Sigmoid colon (tissue), 7 donors: Measurements from ENCODE around the gene EHD4. TPM values are rescaled to one million over a fixed set of nuclear protein-coding genes. Genes with fewer than 3 reads are reported as not detected.

Source experiments
- DNase-seq: peaks from one replicate; pipeline ENCODE4 v3.0.0-alpha.2; 2019
- H3K27ac ChIP-seq, 4 donors: fragments of 200-600 bp; sonication (generic); one replicate each; pipeline ENCODE4 v1.5.1; 2016 to 2019; ENCODE audit warnings: mild to moderate bottlenecking in 1 of 4
- H3K27me3 ChIP-seq, 3 donors: fragments of 200-600 bp; sonication (generic); one replicate each; pipeline ENCODE4 v1.5.1; 2019; ENCODE audit warnings: mild to moderate bottlenecking in 1 of 3
- H3K36me3 ChIP-seq, 4 donors: fragments of 200-600 bp; sonication (generic); one replicate each; pipeline ENCODE4 v1.5.1; 2016 to 2019
- H3K4me1 ChIP-seq, 4 donors: fragments of 200-600 bp; sonication (generic); one replicate each; pipeline ENCODE4 v1.5.1; 2017 to 2019
- H3K4me3 ChIP-seq, 4 donors: fragments of 200-600 bp; sonication (generic); one replicate each; pipeline ENCODE4 v1.5.1; 2017 to 2019; ENCODE audit warnings: mild to moderate bottlenecking in 2 of 4, moderate library complexity in 1 of 4
- H3K9me3 ChIP-seq, 4 donors: fragments of 200-600 bp in 3 of 4; sonication (generic) in 3 of 4; one replicate each; pipeline versions ENCODE4 v1.5.1 to v1.6.1; 2013 to 2019
- EP300 ChIP-seq, 4 donors: sonication (generic); formaldehyde crosslinking; IDR thresholded peaks; one replicate each; pipeline ENCODE4 v1.6.1; 2017; ENCODE audit warnings: antibody characterized with exemption in 4 of 4
- POLR2A ChIP-seq, 2 donors: fragments of 450-650 bp; IDR thresholded peaks; one replicate each; pipeline ENCODE4 v1.6.1; 2016; ENCODE audit warnings: antibody characterized with exemption in 2 of 2, mild to moderate bottlenecking in 2 of 2, moderate library complexity in 2 of 2
- POLR2AphosphoS5 ChIP-seq, 4 donors: sonication (generic); formaldehyde crosslinking; IDR thresholded peaks; one replicate each; pipeline ENCODE4 v1.6.1; 2017; ENCODE audit warnings: antibody characterized with exemption in 4 of 4
- WGBS, 2 donors: extraction: QIAGEN DNeasy Blood & Tissue Kit; methylation state at CpG; one replicate each; pipeline ENCODE4 v1.1.7; 2013; 5-methylcytosine and 5-hydroxymethylcytosine counted together
- intact Hi-C: fragments of 100-400 bp; cut with DNase I; formaldehyde crosslinking; loops from one replicate; pipeline ENCODE4 v1.15.1; 2023
- polyA plus RNA-seq, 3 donors: library from polyadenylated mRNA; stranded (reverse); fragments of 200-250 nt; gene quantifications; one replicate each; pipeline ENCODE4 v1.2.3, GENCODE V29; 2013
- total RNA-seq, 4 donors: library from RNA; depleted of rRNA; stranded (reverse); fragments of >200 nt; gene quantifications; one replicate each; pipeline ENCODE4 v1.1.0, GENCODE V29; 2016
- TF ChIP-seq, protein P1 (sequence below), 4 experiments: fragments of 450-650 bp in 3 of 4; fragments of 200-600 bp in 1 of 4; IDR thresholded peaks; one replicate each; pipeline ENCODE4 v1.5.1; 2016 to 2019; ENCODE audit warnings: antibody characterized with exemption in 4 of 4, mild to moderate bottlenecking in 3 of 4, moderate library complexity in 2 of 4
- donor health status: healthy with polysubstance abuse.
- donor health status: Bipolar disorder and iron deficiency.
- donor health status: healthy.

EHD4 gene
- total and polyA plus RNA-seq, 7 donors, result 8.9 to 37.0 (median 13.0) TPM

DNA sequence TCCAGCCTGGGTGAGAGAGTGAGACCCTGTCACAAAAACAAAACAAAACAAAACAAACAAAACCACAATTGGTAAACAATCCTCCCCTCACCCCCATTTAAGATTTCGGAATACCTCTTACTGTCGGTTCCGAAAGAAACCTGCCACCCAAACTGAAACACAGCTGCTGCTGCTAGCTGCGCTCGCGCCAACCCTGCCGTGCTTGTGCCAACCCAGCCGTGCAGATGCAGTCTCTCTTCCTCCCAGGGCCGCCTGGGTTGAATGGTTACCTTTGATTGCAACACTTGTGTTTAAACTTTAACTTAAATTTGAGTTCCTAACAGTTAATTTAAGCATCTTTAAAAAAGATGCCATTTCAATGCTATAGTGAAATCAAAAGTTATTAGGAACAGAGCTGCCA is 50.0 kb downstream of the EHD4 start:
- no peak for DNase-seq
- no peak overlapping the region for H3K27ac ChIP-seq
- intact Hi-C loops, result no loop called here
- no peak overlapping the region for H3K4me3 ChIP-seq
- H3K36me3 ChIP-seq, result peaks cover 0 to 7% (median 0%) of the 10 kb centered on the region in 4 donors
- H3K4me1 ChIP-seq, result peaks cover 0 to 46% (median 30%) of the 10 kb centered on the region in 4 donors
- 56 to 69% methylated on average over 9 of the region's 9 CpGs for WGBS, 2 donors
- H3K27me3 ChIP-seq, result no peaks in the 10 kb centered on the region
- no peaks in the 10 kb centered on the region for H3K9me3 ChIP-seq
- no peak for TF ChIP-seq POLR2A (IDR thresholded peaks at IDR 0.05)
- TF ChIP-seq EP300 (IDR thresholded peaks at IDR 0.05), result no peak
- TF ChIP-seq POLR2AphosphoS5 (IDR thresholded peaks at IDR 0.05), result no peak
- TF ChIP-seq, protein P1, sequence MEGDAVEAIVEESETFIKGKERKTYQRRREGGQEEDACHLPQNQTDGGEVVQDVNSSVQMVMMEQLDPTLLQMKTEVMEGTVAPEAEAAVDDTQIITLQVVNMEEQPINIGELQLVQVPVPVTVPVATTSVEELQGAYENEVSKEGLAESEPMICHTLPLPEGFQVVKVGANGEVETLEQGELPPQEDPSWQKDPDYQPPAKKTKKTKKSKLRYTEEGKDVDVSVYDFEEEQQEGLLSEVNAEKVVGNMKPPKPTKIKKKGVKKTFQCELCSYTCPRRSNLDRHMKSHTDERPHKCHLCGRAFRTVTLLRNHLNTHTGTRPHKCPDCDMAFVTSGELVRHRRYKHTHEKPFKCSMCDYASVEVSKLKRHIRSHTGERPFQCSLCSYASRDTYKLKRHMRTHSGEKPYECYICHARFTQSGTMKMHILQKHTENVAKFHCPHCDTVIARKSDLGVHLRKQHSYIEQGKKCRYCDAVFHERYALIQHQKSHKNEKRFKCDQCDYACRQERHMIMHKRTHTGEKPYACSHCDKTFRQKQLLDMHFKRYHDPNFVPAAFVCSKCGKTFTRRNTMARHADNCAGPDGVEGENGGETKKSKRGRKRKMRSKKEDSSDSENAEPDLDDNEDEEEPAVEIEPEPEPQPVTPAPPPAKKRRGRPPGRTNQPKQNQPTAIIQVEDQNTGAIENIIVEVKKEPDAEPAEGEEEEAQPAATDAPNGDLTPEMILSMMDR (IDR thresholded peaks at IDR 0.05), result no peak

DNA sequence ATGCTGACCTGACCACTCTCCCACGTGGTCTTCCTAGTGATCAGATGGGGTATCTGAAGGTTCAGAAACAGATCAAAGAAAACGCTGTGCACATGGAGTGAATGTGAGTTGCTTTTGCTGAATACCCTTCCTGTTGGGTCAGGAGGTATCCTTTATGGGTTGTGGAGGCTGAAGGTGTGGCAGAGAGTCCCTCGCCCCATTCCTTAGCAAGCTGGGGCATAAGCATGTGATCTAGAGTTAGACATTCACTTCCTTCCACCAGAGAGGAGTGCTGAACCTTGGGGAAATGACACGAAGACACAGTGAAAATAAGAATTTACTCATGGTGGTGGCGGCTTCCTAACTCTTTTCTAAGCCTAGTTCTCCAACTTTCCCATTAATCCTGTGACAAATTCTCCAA is 50.7 kb downstream of the EHD4 start:
- H3K9me3 ChIP-seq, result no peaks in the 10 kb centered on the region
- H3K4me1 ChIP-seq, result peaks cover 0 to 46% (median 31%) of the 10 kb centered on the region in 4 donors
- peaks cover 0 to 7% (median 0%) of the 10 kb centered on the region in 4 donors for H3K36me3 ChIP-seq
- intact Hi-C loops, result no loop called here
- TF ChIP-seq POLR2A (IDR thresholded peaks at IDR 0.05), result no peak
- TF ChIP-seq EP300 (IDR thresholded peaks at IDR 0.05), result no peak
- TF ChIP-seq, protein P1 (IDR thresholded peaks at IDR 0.05), result no peak
- no peak for TF ChIP-seq POLR2AphosphoS5 (IDR thresholded peaks at IDR 0.05)
- H3K4me3 ChIP-seq, result no peak overlapping the region
- no peak for DNase-seq
- H3K27me3 ChIP-seq, result no peaks in the 10 kb centered on the region
- WGBS, 2 donors, result 85 to 90% methylated on average over 5 of the region's 5 CpGs
- H3K27ac ChIP-seq, result peak overlapping the region in 3 of 4 donors; percentile 1 to 42 (median 4)

DNA sequence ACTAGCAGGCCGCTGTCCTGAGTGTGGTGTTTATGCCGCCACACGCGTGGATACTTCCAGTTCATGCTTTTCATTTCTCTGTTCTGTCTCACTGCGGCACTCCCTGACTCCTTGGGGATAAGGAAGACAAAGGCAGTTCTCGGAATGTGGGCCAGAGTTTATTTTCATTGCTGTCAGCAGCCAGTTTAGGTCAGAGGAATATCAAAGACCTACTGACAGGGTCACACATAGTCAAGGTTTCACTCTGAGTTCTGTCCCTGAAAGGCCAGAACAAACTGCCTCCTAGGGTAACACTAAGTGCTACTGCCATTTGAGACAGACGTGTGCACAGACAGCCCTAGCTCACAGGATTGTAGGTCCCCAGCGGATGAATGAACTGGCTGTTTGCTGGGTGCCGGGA is 51.2 kb downstream of the EHD4 start:
- H3K4me3 ChIP-seq, result no peak overlapping the region
- peaks cover 0 to 7% (median 0%) of the 10 kb centered on the region in 4 donors for H3K36me3 ChIP-seq
- H3K9me3 ChIP-seq, result no peaks in the 10 kb centered on the region
- no peaks in the 10 kb centered on the region for H3K27me3 ChIP-seq
- TF ChIP-seq EP300 (IDR thresholded peaks at IDR 0.05) (no peak), POLR2A (IDR thresholded peaks at IDR 0.05) (no peak), POLR2AphosphoS5 (IDR thresholded peaks at IDR 0.05) (no peak)
- TF ChIP-seq, protein P1 (IDR thresholded peaks at IDR 0.05), result no peak
- peak overlapping the region in 2 of 4 donors; percentile 1 to 42 for H3K27ac ChIP-seq
- intact Hi-C loops, result no loop called here
- 86 to 94% methylated on average over 9 of the region's 9 CpGs for WGBS, 2 donors
- peaks cover 0 to 42% (median 29%) of the 10 kb centered on the region in 4 donors for H3K4me1 ChIP-seq
- DNase-seq, result no peak

DNA sequence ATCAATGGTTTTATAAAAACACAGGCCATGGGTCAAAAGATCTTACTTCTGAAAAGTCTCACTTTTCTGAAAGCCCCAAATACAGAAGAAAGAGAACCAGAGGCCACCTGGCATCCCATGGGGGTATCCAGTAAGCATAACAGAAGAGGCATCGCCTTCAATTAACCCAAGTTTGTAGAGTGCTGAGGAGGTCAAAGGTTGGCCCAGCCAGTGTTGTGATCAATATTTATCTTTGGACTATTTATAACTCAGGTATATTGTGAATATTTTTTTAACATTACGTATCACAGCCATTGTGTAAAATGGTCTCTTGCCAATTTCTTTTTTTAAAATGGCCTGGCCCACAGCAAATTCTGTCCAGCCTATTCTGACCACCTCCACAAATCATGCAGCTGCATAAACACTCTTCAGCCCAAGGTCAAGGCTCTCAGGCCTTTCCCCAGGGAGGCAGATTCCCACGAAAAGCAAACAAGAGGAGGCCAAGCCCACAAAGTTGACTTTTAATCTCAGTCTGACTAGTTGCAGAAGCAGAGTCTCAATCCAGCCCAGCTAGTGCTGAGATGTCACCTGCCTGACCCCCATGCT is 52.3 kb downstream of the EHD4 start:
- Histone ChIP-seq H3K4me1 (peaks cover 0 to 41% (median 28%) of the 10 kb centered on the region in 4 donors), H3K9me3 (no peaks in the 10 kb centered on the region), H3K27ac (peak overlapping the region in 2 of 4 donors; percentile 0 to 51), H3K27me3 (no peaks in the 10 kb centered on the region), H3K4me3 (no peak overlapping the region), H3K36me3 (peaks cover 0 to 7% (median 0%) of the 10 kb centered on the region in 4 donors)
- DNase-seq, result no peak
- intact Hi-C loops, result no loop called here
- 31 to 43% methylated on average over 3 of the region's 3 CpGs for WGBS, 2 donors
- TF ChIP-seq, protein P1 (IDR thresholded peaks at IDR 0.05), result no peak
- TF ChIP-seq EP300 (IDR thresholded peaks at IDR 0.05), result no peak
- TF ChIP-seq POLR2AphosphoS5 (IDR thresholded peaks at IDR 0.05), result peak in 1 of 4 donors; percentile 32
